Esophagus muscularis mucosa (tissue), 3 donors: ENCODE measurements around the gene FOSL2.

ENCODE experiments used
- CTCF ChIP-seq, 3 experiments: fragments of 200-600 bp in 2 of 3; fragments of 450-650 bp in 1 of 3; sonication (generic) in 2 of 3; IDR thresholded peaks; one replicate each; pipeline ENCODE4 v1.5.1; 2017 to 2019; ENCODE audit warnings: antibody characterized with exemption in 3 of 3, mild to moderate bottlenecking in 2 of 3, moderate library complexity in 1 of 3
- POLR2A ChIP-seq: fragments of 450-650 bp; IDR thresholded peaks from one replicate; pipeline ENCODE4 v1.6.1; 2017; ENCODE audit warnings: antibody characterized with exemption, moderate library complexity, mild to moderate bottlenecking, low read depth
- POLR2AphosphoS5 ChIP-seq, 2 donors: sonication (generic); formaldehyde crosslinking; IDR thresholded peaks; one replicate each; pipeline ENCODE4 v1.6.1; 2017; ENCODE audit warnings: antibody characterized with exemption in 2 of 2

- TF ChIP-seq CTCF (IDR thresholded peaks at IDR 0.05), result no peak
- TF ChIP-seq POLR2A, result no peak
- no peak for TF ChIP-seq POLR2AphosphoS5 (IDR thresholded peaks at IDR 0.05)
Observed at GRCh38 chr2:28378679-28379584, 13.7 kb upstream of the FOSL2 start.
